OCI-LY1 (cell line): ENCODE data around the gene TMED6.

ENCODE experiments used
- H2AFZ ChIP-seq: fragments of 200-600 bp; sonication (generic), shearing (Covaris generic); 2 replicates; pipeline ENCODE4 v1.6.0; 2014; ENCODE audit warnings: antibody characterized with exemption, mild to moderate bottlenecking, low read length
- H3F3A ChIP-seq: fragments of 200-600 bp; sonication (generic), shearing (Covaris generic); 2 replicates; pipeline ENCODE4 v1.6.0; 2014; ENCODE audit warnings: mild to moderate bottlenecking, antibody characterized with exemption, low read length, moderate library complexity; ENCODE audit not compliant: insufficient read depth
- H3K27ac ChIP-seq: fragments of 200-600 bp; sonication (generic); 2 replicates; pipeline ENCODE4 v1.5.1; 2014; ENCODE audit warnings: low read length, mixed run types, mild to moderate bottlenecking, low read depth; ENCODE audit not compliant: poor library complexity, severe bottlenecking
- H3K27me3 ChIP-seq: fragments of 200-600 bp; sonication (generic); 2 replicates; pipeline ENCODE4 v1.6.0; 2014; ENCODE audit warnings: antibody characterized with exemption, mild to moderate bottlenecking, low read length, moderate library complexity; ENCODE audit not compliant: insufficient read depth
- H3K36me3 ChIP-seq: fragments of 200-600 bp; sonication (generic); 2 replicates; pipeline ENCODE4 v1.6.1; 2014; ENCODE audit warnings: mild to moderate bottlenecking, antibody characterized with exemption, low read length, moderate library complexity, mixed read lengths; ENCODE audit not compliant: insufficient read depth
- H3K4me1 ChIP-seq: fragments of 200-600 bp; sonication (generic); 2 replicates; pipeline ENCODE4 v1.5.1; 2014; ENCODE audit warnings: mild to moderate bottlenecking, low read length, moderate library complexity; ENCODE audit not compliant: insufficient read depth, severe bottlenecking
- H3K4me2 ChIP-seq: fragments of 200-600 bp; sonication (generic), shearing (Covaris generic); 2 replicates; pipeline ENCODE4 v1.6.1; 2014; ENCODE audit warnings: low read length
- H3K4me3 ChIP-seq: fragments of 200-600 bp; sonication (generic); 2 replicates; pipeline ENCODE4 v1.5.1; 2014; ENCODE audit warnings: low read length, low read depth, mild to moderate bottlenecking, mixed read lengths; ENCODE audit not compliant: poor library complexity, severe bottlenecking
- H3K79me2 ChIP-seq: fragments of 200-600 bp; shearing (Covaris generic); 2 replicates; pipeline ENCODE4 v1.6.1; 2016; ENCODE audit warnings: mixed run types, low read length, mixed read lengths; ENCODE audit not compliant: insufficient read depth
- H3K9ac ChIP-seq: fragments of 200-600 bp; sonication (generic), shearing (Covaris generic); 2 replicates; pipeline ENCODE4 v1.6.1; 2014; ENCODE audit warnings: mild to moderate bottlenecking, low read length, mixed read lengths
- H3K9me2 ChIP-seq: fragments of 200-600 bp; sonication (generic), shearing (Covaris generic); 2 replicates; pipeline ENCODE4 v1.6.1; 2014; ENCODE audit warnings: low read depth, mild to moderate bottlenecking, low read length, mixed read lengths
- H3K9me3 ChIP-seq: fragments of 200-600 bp; shearing (Covaris generic); 2 replicates; pipeline ENCODE4 v1.6.1; 2014; ENCODE audit warnings: low read length, mixed read lengths
- H4K20me1 ChIP-seq: fragments of 200-600 bp; sonication (generic), shearing (Covaris generic); 2 replicates; pipeline ENCODE4 v1.6.0; 2016; ENCODE audit warnings: mild to moderate bottlenecking, low read length; ENCODE audit not compliant: insufficient read depth
- CTCF ChIP-seq: fragments of 200-600 bp; sonication (generic), shearing (Covaris generic); IDR thresholded peaks from 2 replicates; pipeline ENCODE4 v1.5.1; 2017; ENCODE audit warnings: mild to moderate bottlenecking, antibody characterized with exemption, low read length, moderate library complexity, mixed read lengths
- EZH2 ChIP-seq: fragments of 200-600 bp; sonication (generic), shearing (Covaris generic); IDR thresholded peaks from 2 replicates; pipeline ENCODE4 v1.8.0; 2017; ENCODE audit warnings: borderline replicate concordance, mixed run types, mild to moderate bottlenecking, antibody characterized with exemption, low read length, moderate library complexity, mixed read lengths

The TMED6 gene

GRCh38 chr16:69334696-69335095 is 16.9 kb downstream of the TMED6 start:
- Histone ChIP-seq H3K9ac (no peak overlapping the region), H3K27me3 (no peaks in the 10 kb centered on the region), H3K9me3 (no peaks in the 10 kb centered on the region), H3K36me3 (peaks cover 41% of the 10 kb centered on the region), H4K20me1 (no peaks in the 10 kb centered on the region), H3F3A (no peaks in the 10 kb centered on the region), H3K4me3 (no peak overlapping the region), H3K4me2 (no peak overlapping the region), H3K79me2 (peaks cover 11% of the 10 kb centered on the region; the same call in 1 of the 2 replicates), H3K4me1 (peaks cover 17% of the 10 kb centered on the region), H3K9me2 (no peaks in the 10 kb centered on the region), H3K27ac (no peak overlapping the region), H2AFZ (no peak overlapping the region)
- no peak for TF ChIP-seq CTCF
- TF ChIP-seq EZH2: no peak

GRCh38 chr16:69330286-69331109 is 21.1 kb downstream of the TMED6 start, which contains the start of gene PDF:
TSS of gene PDF (minus strand) at chr16:69330588. CDS start at chr16:69330570, 18 bp downstream.
- peak within 1 kb of the TSS; percentile 28 for H3K27ac ChIP-seq
- H3K9me3 ChIP-seq: no peaks in the 10 kb centered on the region
- peak within 1 kb of the TSS; percentile 76 for H3K9ac ChIP-seq
- peak within 1 kb of the TSS; percentile 82 for H3K4me2 ChIP-seq
- H3K27me3 ChIP-seq: no peaks in the 10 kb centered on the region
- peaks cover 39% of the 10 kb centered on the region for H3K79me2 ChIP-seq
- peaks cover 59% of the 10 kb centered on the region for H3K36me3 ChIP-seq
- H3K4me3 ChIP-seq: peak within 1 kb of the TSS; percentile 84
- H2AFZ ChIP-seq: no peak within 1 kb of the TSS
- TF ChIP-seq CTCF (no peak), EZH2 (no peak)
- H3K4me1 ChIP-seq: peaks cover 44% of the 10 kb centered on the region
- H4K20me1 ChIP-seq: no peaks in the 10 kb centered on the region
- no peaks in the 10 kb centered on the region for H3K9me2 ChIP-seq
- no peaks in the 10 kb centered on the region for H3F3A ChIP-seq

- peak overlapping the region; percentile 76 for H3K9ac ChIP-seq
- H3K9me2 ChIP-seq: no peaks in the 10 kb centered on the region
- H3K27me3 ChIP-seq: no peaks in the 10 kb centered on the region
- peak overlapping the region; percentile 84 for H3K4me3 ChIP-seq
- peak overlapping the region; percentile 82 for H3K4me2 ChIP-seq
- TF ChIP-seq EZH2: no peak
- no peak for TF ChIP-seq CTCF
- H3K36me3 ChIP-seq: peaks cover 59% of the 10 kb centered on the region
- no peaks in the 10 kb centered on the region for H3K9me3 ChIP-seq
- no peaks in the 10 kb centered on the region for H4K20me1 ChIP-seq
- peak overlapping the region; percentile 28 for H3K27ac ChIP-seq
- no peak overlapping the region for H2AFZ ChIP-seq
- peaks cover 43% of the 10 kb centered on the region for H3K79me2 ChIP-seq
- H3F3A ChIP-seq: no peaks in the 10 kb centered on the region
- H3K4me1 ChIP-seq: peaks cover 44% of the 10 kb centered on the region
Observed at GRCh38 chr16:69329369-69330285, 22.0 kb downstream of the TMED6 start.
